GM18861 (cell line): ENCODE measurements around the gene DHRS3.

Source experiments
- ATAC-seq: cut with Tn5 transposase; IDR thresholded peaks from one replicate; pipeline ENCODE4 v1.9.1; 2021; ENCODE audit not compliant: unreplicated experiment

The DHRS3 gene

DNA sequence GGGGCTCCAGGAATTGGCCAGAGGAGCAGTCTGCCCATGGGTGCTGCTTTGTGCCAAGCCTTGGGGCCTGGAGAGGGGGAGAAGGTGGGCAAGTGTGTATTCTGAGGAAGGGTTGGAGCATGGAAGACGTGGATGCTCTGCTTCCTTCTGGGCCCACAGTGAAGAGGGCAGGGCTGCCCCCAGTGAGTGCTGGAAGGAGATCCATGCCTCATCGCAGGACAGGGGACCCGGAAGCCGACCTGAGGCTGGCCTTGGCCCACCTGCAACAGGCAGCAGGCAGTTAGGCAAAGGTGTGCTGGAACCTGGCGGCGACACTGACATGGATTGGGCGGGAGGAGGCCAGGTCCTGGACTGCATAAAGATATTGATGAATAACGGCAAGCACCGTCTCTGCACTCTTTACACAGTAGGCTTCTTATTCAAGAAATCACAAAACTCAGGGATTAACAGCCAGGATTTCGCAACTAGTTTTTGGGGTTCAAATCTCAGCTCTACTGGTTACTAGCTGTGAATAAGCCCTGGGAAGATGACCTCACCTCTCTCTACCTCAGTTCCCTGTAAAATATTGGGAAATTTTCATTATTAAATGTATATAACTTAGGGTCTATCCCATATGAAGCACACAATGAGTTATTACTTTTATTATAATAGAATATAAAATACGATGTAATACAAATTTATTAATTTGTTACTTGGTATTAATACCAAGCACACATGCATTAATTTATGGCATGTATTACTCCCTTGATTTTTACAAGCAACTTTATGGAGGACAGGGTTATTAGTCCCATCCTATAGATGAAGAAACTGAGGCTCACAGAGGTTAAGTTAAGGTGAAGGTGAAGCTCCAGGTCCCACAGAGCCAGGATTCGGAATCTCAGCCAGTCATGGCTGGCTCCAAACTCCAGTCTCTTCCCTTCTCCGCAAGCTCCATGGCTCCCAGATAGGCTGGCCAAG, 62.3 kb downstream of the DHRS3 start:
- ATAC-seq, result no peak

DNA sequence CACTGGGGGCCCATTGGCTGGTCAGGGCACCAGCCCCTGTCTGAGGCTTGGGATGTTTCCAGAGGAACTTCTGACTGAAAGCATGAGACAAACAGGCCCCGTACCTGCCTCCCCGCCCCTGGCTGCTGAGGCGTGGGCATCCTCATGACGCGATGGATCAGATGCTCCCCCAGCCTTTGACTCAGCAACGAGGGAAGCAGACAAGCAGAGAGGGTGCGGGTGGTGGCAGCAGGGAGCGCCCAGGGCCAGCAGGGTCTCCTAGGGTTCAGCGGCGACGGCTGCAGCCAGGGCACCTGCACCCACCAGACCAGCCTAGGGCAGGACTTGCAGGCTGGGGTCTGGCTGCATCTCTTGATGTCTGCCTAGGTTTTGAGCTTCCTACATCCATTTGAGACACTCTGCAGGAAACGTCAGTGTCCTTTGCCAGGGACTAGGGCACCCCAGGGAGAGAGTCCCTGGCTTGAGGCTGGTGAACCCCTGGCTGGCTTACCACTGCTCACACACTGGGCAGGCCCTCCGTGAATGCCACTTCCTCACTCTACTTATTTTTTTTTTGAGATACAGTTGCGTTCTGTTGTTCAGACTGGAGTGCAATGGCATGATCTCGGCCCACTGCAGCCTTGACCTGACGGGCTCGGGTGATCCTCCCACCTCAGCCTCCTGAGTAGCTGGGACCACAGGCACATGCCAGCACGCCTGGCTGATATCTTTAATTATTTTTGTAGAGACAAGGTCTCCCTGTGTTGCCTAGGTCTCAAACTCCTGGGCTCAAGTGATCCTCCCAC, 63.3 kb downstream of the DHRS3 start:
- ATAC-seq, result no peak

DNA sequence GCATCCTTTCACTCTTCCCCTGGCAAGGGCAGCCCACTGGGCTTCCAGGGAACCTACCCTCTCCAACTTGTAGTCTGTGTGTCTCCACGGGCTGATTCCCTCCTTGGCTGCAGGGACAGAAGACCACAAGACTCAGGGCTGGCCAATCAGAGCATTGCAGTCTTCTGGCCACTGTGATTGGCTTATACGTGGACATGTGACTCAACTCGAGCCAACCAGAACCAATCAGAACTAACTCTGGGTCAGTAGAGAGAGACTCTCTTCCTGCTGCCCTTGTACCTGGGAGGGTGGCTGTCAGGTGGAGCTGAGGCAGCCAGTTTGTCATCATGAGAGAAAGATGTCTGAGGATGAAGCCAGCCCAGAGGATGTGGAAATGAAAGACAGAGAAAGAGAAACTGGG, 64.0 kb downstream of the DHRS3 start:
- no peak for ATAC-seq

DNA sequence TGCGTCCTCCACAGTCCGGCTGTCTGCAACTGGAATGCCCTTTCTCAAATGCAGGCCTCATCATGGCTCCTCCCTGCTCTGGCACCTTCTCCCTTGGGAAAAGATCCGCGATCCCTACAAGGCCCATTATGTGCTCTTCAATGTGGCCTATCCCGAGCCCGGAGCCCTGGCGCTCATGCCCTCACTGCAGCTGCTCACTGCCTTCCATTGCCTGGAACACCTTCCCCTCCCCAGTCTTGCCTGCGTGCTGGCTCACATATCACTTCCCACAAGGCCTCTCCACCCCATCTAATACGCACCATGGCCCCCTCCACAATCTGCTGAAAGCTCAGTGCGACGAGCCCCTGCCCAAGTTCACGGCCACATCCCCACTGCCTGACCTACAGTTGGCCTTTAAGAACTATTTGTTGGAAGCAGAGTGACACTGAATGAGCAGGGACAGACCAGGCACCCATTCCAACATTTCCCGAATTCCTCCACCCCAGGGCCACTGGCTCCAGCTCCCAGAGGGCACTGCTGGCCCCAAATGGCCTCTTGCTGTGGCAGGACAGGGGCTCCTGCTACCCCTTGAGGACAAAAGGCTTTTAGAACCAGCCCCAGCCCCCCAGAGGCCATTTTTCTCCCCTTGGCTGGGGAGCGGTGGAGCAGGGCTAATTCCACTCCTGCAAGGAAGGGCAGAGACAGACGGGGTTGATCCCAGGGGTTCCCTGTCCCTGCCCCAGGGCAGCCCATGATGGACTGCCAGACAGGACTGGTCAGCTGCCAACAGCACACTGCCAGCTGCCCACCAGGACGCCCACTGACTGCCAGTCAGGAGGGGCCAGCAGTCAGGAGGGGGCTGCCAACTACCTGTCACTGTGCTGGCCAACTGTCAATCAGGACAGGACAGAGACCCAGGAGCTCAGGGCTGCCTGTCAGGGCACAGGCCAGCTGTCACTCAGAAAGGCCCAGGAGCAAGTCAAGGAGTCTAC, 64.8 kb downstream of the DHRS3 start:
- no peak for ATAC-seq

DNA sequence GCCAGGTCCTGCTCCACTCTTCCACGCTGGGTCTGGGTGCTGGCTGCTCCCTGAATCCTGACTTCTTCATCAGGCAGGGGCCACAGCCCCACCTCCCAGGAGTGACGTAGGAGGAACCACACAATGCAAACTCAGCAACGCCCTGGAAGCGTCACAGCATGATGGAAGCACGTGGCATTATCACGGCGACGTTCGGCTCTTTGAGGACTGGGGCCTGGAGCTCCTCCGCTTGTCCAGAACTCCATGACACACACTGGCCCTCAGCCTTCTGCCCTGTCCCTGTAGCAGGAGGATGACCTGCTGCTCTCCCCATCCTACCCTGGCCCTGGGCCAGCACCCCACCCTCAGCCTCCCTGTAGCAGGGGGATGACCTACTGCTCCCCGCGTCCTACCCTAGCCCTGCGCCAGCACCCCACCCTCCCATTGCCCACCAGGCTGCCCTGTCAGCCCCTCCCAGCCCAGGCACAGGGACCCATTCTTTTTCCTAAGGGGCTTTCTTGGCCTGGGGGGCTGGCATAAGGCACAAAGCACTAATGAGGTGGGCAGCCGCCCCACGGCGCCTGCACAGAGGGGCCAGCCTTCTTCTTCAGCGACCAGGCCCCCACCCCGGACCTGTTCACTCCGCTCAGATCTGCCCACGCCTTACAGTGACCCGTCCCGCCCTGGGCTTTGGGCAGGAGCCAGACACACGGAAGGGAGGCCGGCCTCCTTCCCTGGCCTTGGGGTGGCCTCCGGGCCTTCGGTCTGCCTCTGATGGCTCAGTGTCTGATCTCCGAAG, 65.7 kb downstream of the DHRS3 start:
- ATAC-seq, result no peak

DNA sequence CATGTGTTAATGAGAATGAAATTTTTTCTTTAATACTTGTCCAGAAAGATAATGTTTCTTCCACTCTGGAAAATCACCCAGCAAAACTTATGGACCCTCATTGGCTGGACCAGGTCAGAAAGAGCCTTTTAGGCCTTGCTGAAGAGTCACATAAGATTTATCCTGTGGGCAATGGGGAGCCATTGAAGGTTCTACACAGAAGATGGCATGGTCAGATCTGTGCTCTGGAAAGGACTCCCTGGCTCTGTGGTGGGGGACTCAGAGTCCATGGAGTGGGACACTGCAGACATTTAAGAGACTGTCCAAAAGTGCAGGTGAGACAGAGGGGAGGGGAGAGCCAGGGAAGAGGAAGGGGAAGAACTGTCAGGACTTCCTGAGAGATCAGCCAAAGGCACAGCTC, 66.4 kb downstream of the DHRS3 start:
- ATAC-seq, result no peak

DNA sequence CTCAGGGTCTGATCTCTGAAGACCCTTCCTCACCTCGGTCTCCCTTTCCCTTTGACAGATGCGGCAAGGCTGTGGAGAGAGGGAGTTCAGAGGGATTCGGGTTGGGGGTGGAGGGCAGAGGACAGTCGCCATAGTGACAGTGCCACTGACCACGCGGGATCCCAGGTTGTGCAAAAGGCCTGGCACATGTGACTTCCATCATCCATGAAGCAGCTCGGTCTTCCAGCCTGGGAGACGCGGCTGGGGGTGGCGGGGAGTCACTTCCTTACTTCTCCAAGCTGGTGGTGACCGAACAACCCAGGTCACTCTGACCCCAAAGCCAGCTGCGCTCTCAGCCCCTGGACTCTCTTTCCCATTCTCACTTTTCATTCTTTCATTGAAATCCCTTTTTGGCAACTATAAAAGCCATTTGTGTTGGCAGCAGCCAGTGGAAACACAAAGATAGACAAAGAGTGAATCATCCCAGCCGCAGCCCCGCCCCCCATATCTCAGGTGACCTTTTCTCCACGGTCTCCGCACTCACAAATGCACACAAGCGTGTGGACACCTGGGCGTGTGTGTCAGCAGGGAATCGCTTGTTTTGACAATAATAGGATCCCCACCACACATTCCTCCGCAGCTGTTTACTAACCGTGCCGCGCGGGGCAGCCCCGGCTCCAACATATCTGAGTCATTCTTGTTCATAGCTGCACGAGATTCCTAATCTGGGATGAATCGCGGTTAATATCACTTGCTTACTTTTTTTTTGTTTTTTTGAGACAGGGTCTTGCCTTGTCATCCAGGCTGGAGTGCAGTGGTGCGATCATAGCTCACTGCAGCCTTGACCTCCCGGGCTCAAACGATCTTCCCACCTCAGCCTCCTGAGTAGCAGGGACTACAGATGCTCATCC, 68.3 kb downstream of the DHRS3 start:
- ATAC-seq, result no peak

DNA sequence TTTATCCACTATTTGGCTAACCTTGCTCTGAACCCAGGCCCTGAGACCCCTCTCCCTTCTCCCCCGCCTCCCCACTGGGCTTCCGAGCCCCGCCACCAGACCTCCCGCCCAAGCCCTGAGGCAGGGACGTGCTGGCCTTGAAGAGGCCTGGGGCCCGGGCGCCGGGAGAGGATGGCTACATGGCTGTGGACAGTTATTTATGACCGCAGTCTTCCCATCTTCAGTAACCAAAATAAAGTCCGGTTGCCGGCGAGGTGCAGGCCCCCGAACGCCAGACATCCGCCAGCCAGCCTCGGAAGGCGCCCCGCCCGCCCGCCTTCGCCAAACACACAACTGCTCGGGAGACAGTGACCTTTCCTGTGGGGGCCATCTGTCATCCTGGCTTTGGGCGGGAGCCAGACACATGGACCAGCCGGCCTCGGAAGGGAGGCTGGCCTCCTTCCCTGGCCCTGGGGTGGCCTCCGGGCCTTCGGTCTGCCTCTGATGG, 69.0 kb downstream of the DHRS3 start:
- ATAC-seq, result no peak

DNA sequence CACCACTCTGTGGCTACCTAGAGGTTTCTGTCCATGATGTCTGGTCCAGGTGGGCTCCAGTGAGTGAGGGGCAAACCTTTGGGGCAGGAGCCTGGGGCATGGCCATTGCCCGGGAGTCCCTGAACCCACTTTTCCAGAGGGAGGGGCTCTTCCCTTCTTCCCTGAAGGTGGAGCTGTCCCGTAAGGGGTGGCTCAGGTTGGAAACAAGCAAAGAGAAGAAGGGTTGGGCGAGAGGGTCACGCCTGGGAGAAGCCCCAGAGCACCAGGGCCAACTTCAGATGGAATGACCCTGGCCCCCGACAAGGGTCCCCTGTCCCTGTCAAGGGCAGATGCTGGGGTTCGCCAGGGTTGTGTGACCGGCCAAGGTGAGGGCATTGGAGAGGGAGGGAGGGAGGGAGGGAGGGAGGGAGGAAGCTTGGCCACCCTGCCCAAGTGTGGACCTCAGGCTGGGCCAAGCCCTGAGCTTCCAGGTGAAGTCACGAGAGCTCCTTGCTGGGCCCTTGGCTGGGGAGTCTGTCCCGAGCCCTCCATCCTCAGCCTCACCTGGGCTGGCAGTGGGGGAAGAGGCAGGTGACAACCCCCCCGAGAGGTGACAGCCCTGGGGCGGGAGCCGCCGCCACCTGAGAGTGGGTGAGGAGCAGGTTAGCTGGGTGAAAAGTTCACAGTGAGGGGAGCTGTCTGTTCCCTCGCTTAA, 69.6 kb downstream of the DHRS3 start:
- ATAC-seq, result no peak

DNA sequence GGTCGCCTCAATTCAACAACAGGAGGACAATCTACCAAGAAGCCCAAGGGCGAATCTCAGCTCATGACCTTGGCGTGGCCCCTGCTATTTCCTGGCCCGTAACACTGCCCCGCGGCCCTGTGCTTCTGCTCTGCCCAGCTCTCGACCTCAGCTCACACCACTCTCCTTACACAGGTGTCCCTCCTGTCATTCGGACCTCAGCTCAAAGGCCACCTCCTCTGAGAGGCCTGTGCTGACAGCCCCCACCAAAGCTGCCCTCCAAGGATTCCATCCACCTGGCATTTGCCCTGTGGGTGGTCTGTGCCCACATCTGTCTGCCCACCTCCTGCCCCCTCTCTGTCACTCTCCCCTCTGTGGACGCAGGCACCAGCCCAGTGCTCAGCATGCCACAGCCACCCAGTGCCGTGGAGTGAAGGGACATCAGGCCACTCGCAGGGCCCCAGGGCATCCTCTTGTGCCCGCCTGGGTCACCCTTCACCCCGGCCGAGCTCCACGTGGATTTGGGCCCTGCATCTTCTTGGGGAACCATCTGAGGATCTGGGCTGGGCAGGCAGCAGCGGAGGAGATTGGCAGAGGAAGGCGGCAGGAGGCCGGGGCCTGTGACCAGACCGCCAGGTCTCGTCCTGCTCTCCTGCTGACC, 70.3 kb downstream of the DHRS3 start:
- ATAC-seq, result no peak

DNA sequence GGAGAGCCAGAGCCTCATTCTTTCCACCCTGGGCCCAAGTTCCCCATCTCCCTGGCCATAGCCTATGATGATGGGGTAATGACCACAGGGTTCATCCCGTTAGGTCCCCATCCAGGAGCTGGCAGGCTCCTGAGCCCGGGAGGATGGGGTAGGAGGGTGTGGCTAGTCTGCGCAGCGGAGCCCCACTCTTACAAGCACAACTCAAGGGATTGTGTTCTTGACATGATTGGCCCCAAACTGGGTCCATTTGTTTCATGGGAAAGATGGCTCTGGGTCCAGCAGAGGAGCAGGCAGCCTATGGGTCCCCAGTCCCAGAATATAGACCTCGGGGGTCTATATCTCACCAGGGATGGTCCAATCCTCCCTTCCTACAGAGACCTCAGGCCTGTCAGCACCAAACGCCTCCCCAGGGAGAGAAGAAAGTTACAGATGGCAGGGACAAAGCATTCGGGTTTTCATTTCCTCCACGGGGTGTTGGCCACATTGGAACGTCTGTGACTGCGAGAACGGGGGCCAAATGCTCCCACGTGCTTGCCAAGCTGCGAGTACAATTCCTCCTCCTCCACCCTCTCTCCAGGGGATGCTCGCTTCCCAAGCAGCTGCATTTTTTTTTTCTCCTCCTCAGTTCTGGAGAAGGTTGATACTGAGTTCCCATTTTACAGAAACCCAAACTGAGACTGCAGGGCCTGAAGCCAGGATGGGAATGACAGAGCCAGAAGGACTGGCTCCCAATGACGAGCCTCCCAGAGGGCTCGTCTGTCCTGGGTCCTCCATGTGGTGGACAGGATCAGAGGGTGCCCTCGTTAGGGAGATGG, 71.0 kb downstream of the DHRS3 start:
- no peak for ATAC-seq

DNA sequence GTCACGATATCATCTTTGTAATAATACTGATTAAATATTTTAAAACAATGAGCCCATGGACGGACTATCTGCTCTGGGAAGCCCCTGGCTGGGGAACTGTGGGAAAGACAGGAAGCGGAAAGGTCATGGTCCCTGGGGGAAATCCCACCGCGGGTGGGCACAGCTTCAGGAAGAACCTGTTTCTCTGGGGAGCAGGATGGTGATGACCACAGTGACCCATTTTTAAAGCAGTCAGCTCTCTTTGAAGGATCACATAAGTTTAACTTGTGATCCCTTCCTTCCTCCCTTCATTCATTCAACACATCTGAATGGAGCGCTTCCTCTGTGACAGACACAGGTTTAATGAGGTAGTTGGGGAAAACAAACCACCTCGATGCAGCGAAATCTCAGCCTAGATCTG, 73.0 kb downstream of the DHRS3 start:
- ATAC-seq, result no peak

DNA sequence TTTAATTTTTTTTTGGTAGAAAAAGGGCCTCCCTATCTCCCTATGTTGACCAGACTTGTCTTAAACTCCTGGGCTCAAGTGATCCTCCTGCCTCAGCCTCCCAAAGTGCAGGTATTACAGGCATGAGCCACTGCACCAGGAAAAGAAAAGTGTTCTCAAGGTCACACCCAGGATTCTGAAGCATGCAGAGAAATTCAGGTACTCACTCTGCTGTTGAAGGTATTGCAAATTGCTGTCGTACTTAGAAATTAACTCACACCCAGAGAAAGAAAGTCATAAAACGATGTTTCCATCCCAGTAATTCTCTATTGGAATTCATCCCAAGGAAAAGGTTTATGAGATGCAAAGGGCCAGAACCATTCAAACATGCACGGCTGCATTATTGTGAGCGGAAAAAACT, 73.7 kb downstream of the DHRS3 start:
- ATAC-seq, result no peak

DNA sequence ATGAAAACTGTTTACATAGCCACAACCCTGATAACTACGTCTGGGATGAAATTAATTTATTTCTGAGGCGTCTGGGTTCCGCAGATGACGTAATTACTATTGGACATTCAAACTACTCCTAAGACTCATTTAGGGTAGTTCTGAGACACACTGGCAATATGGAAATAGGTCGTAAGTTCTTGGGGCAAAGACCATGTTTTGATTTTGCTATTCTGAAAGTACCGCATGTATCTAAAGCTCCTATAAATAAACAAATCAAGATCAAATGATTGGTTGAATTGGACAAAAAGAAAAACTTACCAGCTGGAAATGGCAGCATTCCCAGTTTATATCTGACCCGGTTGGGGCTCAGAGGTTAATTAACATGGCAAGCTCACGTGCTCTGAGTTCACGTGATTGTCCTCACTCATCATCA, 74.3 kb downstream of the DHRS3 start:
- no peak for ATAC-seq

DNA sequence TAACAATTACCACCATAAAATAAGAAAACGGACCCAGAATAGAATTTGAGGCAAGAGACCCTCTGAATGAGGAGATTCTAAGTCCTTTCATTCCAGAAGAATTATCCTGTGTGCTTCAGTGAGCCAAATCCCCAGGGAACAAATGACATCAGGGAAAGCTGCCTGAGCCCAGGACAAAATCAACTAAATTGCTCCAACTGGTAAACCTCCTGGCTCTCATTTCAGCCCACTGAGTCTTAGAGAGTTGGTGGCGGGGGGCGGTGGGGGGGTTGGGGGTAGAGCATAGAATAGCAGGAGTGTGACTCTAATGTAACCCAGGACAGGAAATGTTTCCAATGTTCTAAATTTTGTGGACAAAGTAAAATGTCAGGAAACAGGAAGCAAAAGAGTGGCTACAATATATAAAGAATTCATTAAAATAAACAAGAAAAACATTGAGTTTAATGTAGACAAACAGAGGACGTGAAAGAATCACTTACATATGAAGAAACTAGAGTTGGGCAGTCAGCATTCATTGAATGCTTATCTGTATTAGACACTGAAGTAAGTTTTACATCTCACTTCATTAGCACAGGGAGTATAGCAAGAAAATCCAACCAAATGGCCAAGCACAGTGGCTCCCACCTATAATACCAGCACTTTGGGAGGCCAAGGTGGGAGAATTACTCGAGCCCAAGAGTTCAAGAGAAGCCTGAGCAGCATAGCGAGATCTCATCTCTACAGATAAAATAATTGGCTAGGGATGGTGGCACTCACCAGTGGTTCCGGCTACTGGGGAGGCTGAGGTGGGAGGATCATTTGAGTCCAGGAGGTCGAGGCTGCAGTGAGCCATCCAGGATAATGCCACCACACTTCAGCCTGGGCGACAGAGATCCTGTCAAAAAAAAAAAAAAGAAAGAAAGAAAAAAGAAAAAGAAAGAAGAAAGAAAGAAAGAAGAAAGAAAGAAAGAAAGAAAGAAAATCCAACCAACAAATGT, 75.1 kb downstream of the DHRS3 start:
- no peak for ATAC-seq

DNA sequence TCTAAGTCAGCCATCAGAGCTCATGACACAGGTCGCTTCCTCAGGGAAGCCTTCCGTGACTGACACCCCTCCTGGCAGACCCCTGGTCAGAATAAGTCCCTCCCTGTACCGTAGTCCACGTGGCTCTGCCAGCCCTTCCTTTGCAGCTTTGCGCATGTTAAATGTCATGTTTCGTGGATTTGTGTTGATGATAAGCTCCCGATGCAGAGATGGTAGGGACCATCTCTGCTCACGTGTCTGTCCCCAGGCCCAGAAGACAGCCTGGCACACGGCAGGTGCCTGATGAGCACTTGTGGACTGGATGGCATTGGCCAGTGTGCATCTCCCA, 75.9 kb downstream of the DHRS3 start:
- ATAC-seq, result no peak
